Measurements from ENCODE around the gene PTPN13. TPM values are rescaled to one million over a fixed set of nuclear protein-coding genes. Genes with fewer than 3 reads are reported as not detected.

PTPN13 gene
- total RNA-seq, 1 donor = 70.2 TPM

GRCh38 chr4:86630629-86631028 is 36.5 kb downstream of the PTPN13 start:
- no peak for TF ChIP-seq CTCF (IDR thresholded peaks at IDR 0.05; ENCODE audit: extremely low read depth, low read depth, low read length)
- Histone ChIP-seq H3K4me2 (ENCODE audit: insufficient read depth, low read length) (no peak overlapping the region), H3K27ac (ENCODE audit: low read depth, low read length) (no peak overlapping the region), H3K36me3 (ENCODE audit: insufficient read depth, low read length) (no peaks in the 10 kb centered on the region), H3K27me3 (ENCODE audit: insufficient read depth, low read length) (no peaks in the 10 kb centered on the region), H3K79me2 (ENCODE audit: insufficient read depth, low read length) (peaks cover 11% of the 10 kb centered on the region), H4K20me1 (ENCODE audit: insufficient read depth, low read length) (peaks cover 7% of the 10 kb centered on the region), H3K9me3 (ENCODE audit: low read depth, low read length) (no peaks in the 10 kb centered on the region), H3K4me3 (ENCODE audit: insufficient read depth, low read length) (no peak overlapping the region), H3K4me1 (ENCODE audit: insufficient read depth, low read length) (no peaks in the 10 kb centered on the region), H2AFZ (ENCODE audit: low read length) (no peak overlapping the region)
- no peak for DNase-seq (ENCODE audit: insufficient read length, low spot score, missing footprints)

GRCh38 chr4:86631166-86631565 is 37.1 kb downstream of the PTPN13 start:
- Histone ChIP-seq H3K9me3 (ENCODE audit: low read depth, low read length) (no peaks in the 10 kb centered on the region), H3K4me2 (ENCODE audit: insufficient read depth, low read length) (no peak overlapping the region), H4K20me1 (ENCODE audit: insufficient read depth, low read length) (peaks cover 3% of the 10 kb centered on the region), H2AFZ (ENCODE audit: low read length) (no peak overlapping the region), H3K27me3 (ENCODE audit: insufficient read depth, low read length) (no peaks in the 10 kb centered on the region), H3K27ac (ENCODE audit: low read depth, low read length) (no peak overlapping the region), H3K4me3 (ENCODE audit: insufficient read depth, low read length) (no peak overlapping the region), H3K4me1 (ENCODE audit: insufficient read depth, low read length) (no peaks in the 10 kb centered on the region), H3K36me3 (ENCODE audit: insufficient read depth, low read length) (peaks cover 3% of the 10 kb centered on the region), H3K79me2 (ENCODE audit: insufficient read depth, low read length) (peaks cover 11% of the 10 kb centered on the region)
- TF ChIP-seq CTCF (IDR thresholded peaks at IDR 0.05; ENCODE audit: extremely low read depth, low read depth, low read length) = no peak
- DNase-seq (ENCODE audit: insufficient read length, low spot score, missing footprints) = no peak

GRCh38 chr4:86633854-86634253 is 39.7 kb downstream of the PTPN13 start:
- TF ChIP-seq CTCF (IDR thresholded peaks at IDR 0.05; ENCODE audit: extremely low read depth, low read depth, low read length) = no peak
- peaks cover 6% of the 10 kb centered on the region for H3K79me2 ChIP-seq (ENCODE audit: insufficient read depth, low read length)
- no peaks in the 10 kb centered on the region for H3K9me3 ChIP-seq (ENCODE audit: low read depth, low read length)
- DNase-seq (ENCODE audit: insufficient read length, low spot score, missing footprints) = no peak
- H4K20me1 ChIP-seq (ENCODE audit: insufficient read depth, low read length) = peaks cover 3% of the 10 kb centered on the region
- H3K27ac ChIP-seq (ENCODE audit: low read depth, low read length) = peak overlapping the region; percentile 46
- no peak overlapping the region for H2AFZ ChIP-seq (ENCODE audit: low read length)
- peaks cover 7% of the 10 kb centered on the region for H3K36me3 ChIP-seq (ENCODE audit: insufficient read depth, low read length)
- peak overlapping the region; percentile 17 for H3K4me3 ChIP-seq (ENCODE audit: insufficient read depth, low read length)
- H3K27me3 ChIP-seq (ENCODE audit: insufficient read depth, low read length) = no peaks in the 10 kb centered on the region
- peak overlapping the region; percentile 71 for H3K4me2 ChIP-seq (ENCODE audit: insufficient read depth, low read length)
- no peaks in the 10 kb centered on the region for H3K4me1 ChIP-seq (ENCODE audit: insufficient read depth, low read length)

- H3K4me1 ChIP-seq (ENCODE audit: insufficient read depth, low read length) = no peaks in the 10 kb centered on the region
- DNase-seq (ENCODE audit: insufficient read length, low spot score, missing footprints) = no peak
- H3K4me3 ChIP-seq (ENCODE audit: insufficient read depth, low read length) = no peak overlapping the region
- H3K9me3 ChIP-seq (ENCODE audit: low read depth, low read length) = no peaks in the 10 kb centered on the region
- H3K4me2 ChIP-seq (ENCODE audit: insufficient read depth, low read length) = no peak overlapping the region
- peaks cover 5% of the 10 kb centered on the region for H4K20me1 ChIP-seq (ENCODE audit: insufficient read depth, low read length)
- H3K79me2 ChIP-seq (ENCODE audit: insufficient read depth, low read length) = no peaks in the 10 kb centered on the region
- H2AFZ ChIP-seq (ENCODE audit: low read length) = no peak overlapping the region
- no peak overlapping the region for H3K27ac ChIP-seq (ENCODE audit: low read depth, low read length)
- H3K27me3 ChIP-seq (ENCODE audit: insufficient read depth, low read length) = no peaks in the 10 kb centered on the region
- H3K36me3 ChIP-seq (ENCODE audit: insufficient read depth, low read length) = peaks cover 7% of the 10 kb centered on the region
- no peak for TF ChIP-seq CTCF (IDR thresholded peaks at IDR 0.05; ENCODE audit: extremely low read depth, low read depth, low read length)
These were observed 46.4 kb downstream of the PTPN13 start for GRCh38 chr4:86640469-86640868.

Measured in osteoblast (primary cell).